ENCODE data around the gene FOXI1. TPM values are rescaled to one million over a fixed set of nuclear protein-coding genes. Genes with fewer than 3 reads are reported as not detected.

FOXI1 gene
- total RNA-seq, 4 donors from 2014 or later, result not detected

DNA sequence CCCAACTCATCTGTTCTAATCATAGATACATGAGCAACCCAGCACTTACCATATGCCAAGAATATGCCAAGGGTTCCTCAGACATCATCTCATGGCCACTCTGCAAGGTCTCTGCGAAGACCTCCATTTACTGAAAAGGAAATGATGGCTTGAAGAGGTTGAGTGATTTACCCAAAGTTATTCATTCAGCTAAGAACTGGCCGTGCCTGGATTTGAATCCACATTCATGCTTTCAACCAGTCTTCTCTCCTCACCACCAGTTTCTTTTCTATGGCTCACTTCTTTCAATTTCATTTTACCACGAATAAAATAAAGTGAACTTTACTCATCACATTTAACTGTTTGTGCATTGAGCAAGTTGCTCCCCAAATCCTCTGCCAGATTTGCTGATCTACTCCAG, 27.2 kb upstream of the FOXI1 start:
- Histone ChIP-seq H3K27ac (replicated peaks in 1 of 4) (no peak overlapping the region), H3K9me3 (no peaks in the 10 kb centered on the region), H3K4me1 (no peaks in the 10 kb centered on the region), H3K36me3 (no peaks in the 10 kb centered on the region), H3K27me3 (peaks cover 0 to 22% (median 0%) of the 10 kb centered on the region in 4 donors), H3K4me3 (no peak overlapping the region)
- WGBS, result 80% methylated on average over 3 of the region's 3 CpGs
- TF ChIP-seq EP300 (IDR thresholded peaks at IDR 0.05) (no peak), POLR2A (IDR thresholded peaks at IDR 0.05; ENCODE audit: low read depth) (no peak), CTCF (IDR thresholded peaks at IDR 0.05) (no peak), POLR2AphosphoS5 (IDR thresholded peaks at IDR 0.05) (no peak)
- DNase-seq (ENCODE audit: extremely low spot score), result no peak
- intact Hi-C loops (cut with DNase I), result no loop called here

- Histone ChIP-seq H3K4me1 (no peaks in the 10 kb centered on the region), H3K9me3 (no peaks in the 10 kb centered on the region), H3K36me3 (no peaks in the 10 kb centered on the region), H3K27me3 (peaks cover 0 to 22% (median 0%) of the 10 kb centered on the region in 4 donors), H3K4me3 (no peak overlapping the region), H3K27ac (replicated peaks in 1 of 4) (no peak overlapping the region)
- intact Hi-C loops (cut with DNase I), result no loop called here
- WGBS, result 92% methylated on average over 13 of the region's 13 CpGs
- DNase-seq (ENCODE audit: extremely low spot score), result no peak
- TF ChIP-seq CTCF (IDR thresholded peaks at IDR 0.05) (no peak), POLR2A (IDR thresholded peaks at IDR 0.05; ENCODE audit: low read depth) (no peak), POLR2AphosphoS5 (IDR thresholded peaks at IDR 0.05) (no peak), EP300 (IDR thresholded peaks at IDR 0.05) (no peak)
Observed at GRCh38 chr5:170078931-170079330, 26.8 kb upstream of the FOXI1 start.

DNA sequence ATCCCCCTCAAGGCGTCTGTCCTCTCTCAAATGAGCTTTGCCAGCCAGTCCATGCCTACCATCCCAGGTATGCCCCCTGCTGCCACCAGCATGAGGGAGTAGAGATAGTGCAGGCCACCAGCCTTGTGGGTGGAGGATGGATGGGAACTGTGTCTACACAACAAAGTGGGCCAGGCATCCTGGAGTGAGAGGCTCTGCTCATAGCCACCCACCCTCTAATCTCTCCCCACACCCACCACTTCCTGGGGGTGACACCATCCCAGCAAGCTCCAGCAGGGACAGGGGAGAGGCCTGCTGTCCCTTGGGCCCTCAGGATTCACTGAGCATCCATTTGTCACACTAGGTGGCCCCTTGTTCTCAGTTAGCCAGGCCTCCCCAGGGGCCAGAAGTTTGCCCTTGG, 25.5 kb upstream of the FOXI1 start:
- H3K9me3 ChIP-seq, result no peaks in the 10 kb centered on the region
- DNase-seq (ENCODE audit: extremely low spot score), result no peak
- 100% methylated on average over 1 of the region's 1 CpG for WGBS
- intact Hi-C loops (cut with DNase I), result no loop called here
- no peaks in the 10 kb centered on the region for H3K4me1 ChIP-seq
- no peak for TF ChIP-seq POLR2AphosphoS5 (IDR thresholded peaks at IDR 0.05)
- TF ChIP-seq POLR2A (IDR thresholded peaks at IDR 0.05; ENCODE audit: low read depth), result no peak
- TF ChIP-seq CTCF (IDR thresholded peaks at IDR 0.05), result no peak
- TF ChIP-seq EP300 (IDR thresholded peaks at IDR 0.05), result no peak
- H3K36me3 ChIP-seq, result no peaks in the 10 kb centered on the region
- no peak overlapping the region for H3K4me3 ChIP-seq
- peaks cover 0 to 18% (median 0%) of the 10 kb centered on the region in 4 donors for H3K27me3 ChIP-seq
- H3K27ac ChIP-seq (replicated peaks in 1 of 4), result no peak overlapping the region

- H3K27ac ChIP-seq (replicated peaks in 1 of 4), result no peak overlapping the region
- H3K9me3 ChIP-seq, result no peaks in the 10 kb centered on the region
- no peaks in the 10 kb centered on the region for H3K4me1 ChIP-seq
- WGBS, result 71% methylated on average over 8 of the region's 8 CpGs
- DNase-seq (ENCODE audit: extremely low spot score), result no peak
- H3K36me3 ChIP-seq, result no peaks in the 10 kb centered on the region
- TF ChIP-seq POLR2AphosphoS5 (IDR thresholded peaks at IDR 0.05) (no peak), CTCF (IDR thresholded peaks at IDR 0.05) (no peak), EP300 (IDR thresholded peaks at IDR 0.05) (no peak), POLR2A (IDR thresholded peaks at IDR 0.05; ENCODE audit: low read depth) (no peak)
- H3K4me3 ChIP-seq, result no peak overlapping the region
- H3K27me3 ChIP-seq, result peaks cover 0 to 17% (median 0%) of the 10 kb centered on the region in 4 donors
- intact Hi-C loops (cut with DNase I), result no loop called here
Observed at GRCh38 chr5:170080786-170081445, 24.8 kb upstream of the FOXI1 start.

DNA sequence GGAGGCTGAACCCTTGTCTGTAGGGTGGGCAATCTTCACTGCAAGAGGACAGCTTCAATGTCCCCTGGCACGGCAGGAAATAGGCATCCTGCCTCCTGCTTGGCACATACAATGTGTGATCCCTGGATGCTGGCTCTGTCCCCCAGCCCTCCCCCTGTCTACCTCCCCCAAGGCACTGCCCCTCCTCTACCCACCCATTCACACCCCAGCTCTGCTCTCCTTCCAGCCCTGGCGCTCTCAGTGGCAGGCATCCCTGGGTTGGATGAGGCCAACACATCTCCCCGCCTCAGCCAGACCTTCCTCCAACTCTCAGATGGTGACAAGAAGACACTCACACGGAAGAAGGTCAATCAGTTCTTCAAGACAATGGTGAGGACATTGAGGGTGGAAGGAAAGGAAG, 24.1 kb upstream of the FOXI1 start:
- DNase-seq (ENCODE audit: extremely low spot score), result no peak
- peaks cover 0 to 13% (median 0%) of the 10 kb centered on the region in 4 donors for H3K27me3 ChIP-seq
- H3K4me3 ChIP-seq, result no peak overlapping the region
- intact Hi-C loops (cut with DNase I), result no loop called here
- H3K9me3 ChIP-seq, result no peaks in the 10 kb centered on the region
- H3K4me1 ChIP-seq, result no peaks in the 10 kb centered on the region
- H3K36me3 ChIP-seq, result no peaks in the 10 kb centered on the region
- WGBS, result 90% methylated on average over 4 of the region's 4 CpGs
- TF ChIP-seq EP300 (IDR thresholded peaks at IDR 0.05) (no peak), POLR2AphosphoS5 (IDR thresholded peaks at IDR 0.05) (no peak), POLR2A (IDR thresholded peaks at IDR 0.05; ENCODE audit: low read depth) (no peak), CTCF (IDR thresholded peaks at IDR 0.05) (no peak)
- no peak overlapping the region for H3K27ac ChIP-seq (replicated peaks in 1 of 4)
